Right lobe of liver (tissue), 6 donors: ENCODE data around the gene KLHL30. TPM values are rescaled to one million over a fixed set of nuclear protein-coding genes. Genes with fewer than 3 reads are reported as not detected.

Experiments
- ATAC-seq, 4 donors: fragments of 200-7000 bp; cut with Tn5 transposase; one replicate each; pipeline ENCODE4 v1.9.1; 2020; ENCODE audit warnings: mild to moderate bottlenecking in 4 of 4, moderate library complexity in 4 of 4
- DNase-seq, 3 donors: peaks; one replicate each; pipeline ENCODE4 v3.0.0-alpha.2; 2020
- H3K27ac ChIP-seq, 3 donors: fragments of 200-600 bp; one replicate each; pipeline ENCODE4 v1.8.0; 2022
- H3K27me3 ChIP-seq, 2 donors: fragments of 200-600 bp; one replicate each; pipeline ENCODE4 v1.8.0; 2022
- H3K36me3 ChIP-seq, 4 donors: fragments of 200-600 bp; sonication (generic) in 1 of 4; one replicate each; pipeline versions ENCODE4 v1.5.1 to v1.8.0; 2017 to 2022; ENCODE audit warnings: control low read depth in 1 of 4
- H3K4me1 ChIP-seq, 4 donors: fragments of 200-600 bp; sonication (generic) in 1 of 4; one replicate each; pipeline versions ENCODE4 v1.5.1 to v1.8.0; 2017 to 2022; ENCODE audit warnings: control low read depth in 1 of 4
- H3K4me3 ChIP-seq, 3 donors: fragments of 200-600 bp; one replicate each; pipeline ENCODE4 v1.8.0; 2022
- H3K9me3 ChIP-seq, 4 donors: fragments of 200-600 bp; sonication (generic) in 1 of 4; one replicate each; pipeline versions ENCODE4 v1.5.1 to v1.8.0; 2017 to 2022; ENCODE audit warnings: control low read depth in 1 of 4
- CTCF ChIP-seq, 4 donors: fragments of 200-600 bp in 3 of 4; fragments of 450-650 bp in 1 of 4; IDR thresholded peaks; one replicate each; pipeline versions ENCODE4 v1.5.1 to v1.8.0; 2016 to 2022; ENCODE audit warnings: antibody characterized with exemption in 4 of 4, mild to moderate bottlenecking in 2 of 4
- POLR2A ChIP-seq: fragments of 450-650 bp; IDR thresholded peaks from one replicate; pipeline ENCODE4 v1.6.1; 2017; ENCODE audit warnings: antibody characterized with exemption, mild to moderate bottlenecking
- WGBS: methylation state at CpG from one replicate; pipeline ENCODE4 v1.1.6; 2018; ENCODE audit warnings: low coverage, low lambda C conversion rate; ENCODE audit not compliant: insufficient coverage; ENCODE audit errors: missing lambda C conversion rate; 5-methylcytosine and 5-hydroxymethylcytosine counted together
- intact Hi-C, 2 donors: fragments of 100-400 bp; cut with DNase I; formaldehyde crosslinking; loops; one replicate each; pipeline versions ENCODE4 v1.11.2 to v1.14.1; 2022
- total RNA-seq, 6 experiments: library from RNA; depleted of rRNA in 2 of 6; stranded (reverse); fragments of >200 nt in 2 of 6; fragmentation: NEBNext Ultra II Directional in 3 of 6; extraction: Animal tissue kit (Norgen Biotek cat#: 25700) in 3 of 6; gene quantifications; one replicate each; pipeline versions ENCODE4 v1.1.0 to v1.2.4, GENCODE V29; 2016 to 2023
- donor health status: DM: no; HTN: yes; CAD: no.
- donor health status: DM: no; HTN: no; CAD: no.
- donor health status: DM: no; HTN: no; CAD: no.
- donor health status: DM: no; HTN: yes; CAD: no.
- donor health status: DM: no; HTN: yes; CAD: no.

The KLHL30 gene
- total RNA-seq, 6 experiments from 2014 or later, result 0.04 to 0.19 (median 0.11) TPM; not detected in 2

DNA sequence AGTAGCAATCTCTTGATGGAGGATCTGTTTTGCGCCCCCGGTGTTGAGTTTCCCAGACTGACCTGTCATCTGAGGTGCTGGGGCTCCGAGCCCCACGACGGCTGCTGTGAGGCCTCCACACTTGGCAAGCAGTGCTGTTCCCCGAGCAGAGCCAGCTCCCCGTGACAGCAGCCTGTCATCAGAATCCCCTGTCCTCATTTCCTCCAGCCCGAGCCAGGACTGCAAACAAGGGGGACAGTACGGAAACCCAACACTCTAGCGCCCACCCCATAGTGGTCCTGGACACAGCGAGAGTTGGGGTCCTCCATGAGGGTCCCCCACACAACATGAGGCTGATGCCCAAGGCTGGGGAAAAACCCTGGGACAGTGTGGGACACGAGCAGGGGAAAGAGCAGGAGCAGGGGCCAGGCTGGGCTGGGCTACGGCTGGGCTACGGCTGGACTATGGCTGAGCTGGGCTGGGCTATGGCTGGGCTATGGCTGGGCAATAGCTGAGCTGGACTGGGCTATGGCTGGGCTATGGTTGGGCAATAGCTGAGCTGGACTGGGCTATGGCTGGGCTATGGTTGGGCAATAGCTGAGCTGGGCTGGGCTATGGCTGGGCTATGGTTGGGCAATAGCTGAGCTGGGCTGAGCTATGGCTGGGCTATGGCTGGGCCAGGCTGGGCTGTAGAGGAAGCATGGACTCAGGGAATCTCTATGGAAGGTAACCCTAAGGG, 1.5 kb upstream of the KLHL30 start:
- Histone ChIP-seq H3K9me3 (no peaks in the 10 kb centered on the region), H3K27me3 (no peaks in the 10 kb centered on the region), H3K27ac (peak overlapping the region in 2 of 3 donors; percentile 36 to 55), H3K4me1 (peaks cover 0 to 6% (median 0%) of the 10 kb centered on the region in 4 donors), H3K4me3 (no peak overlapping the region), H3K36me3 (no peaks in the 10 kb centered on the region)
- DNase-seq, result peak; percentile 72 to 86 (median 83)
- TF ChIP-seq POLR2A (no peak), CTCF (IDR thresholded peaks at IDR 0.05) (no peak)
- 68% methylated on average over 11 of the region's 14 CpGs for WGBS
- intact Hi-C loops, result no loop called here
- peak; percentile 82 to 90 (median 85) for ATAC-seq

DNA sequence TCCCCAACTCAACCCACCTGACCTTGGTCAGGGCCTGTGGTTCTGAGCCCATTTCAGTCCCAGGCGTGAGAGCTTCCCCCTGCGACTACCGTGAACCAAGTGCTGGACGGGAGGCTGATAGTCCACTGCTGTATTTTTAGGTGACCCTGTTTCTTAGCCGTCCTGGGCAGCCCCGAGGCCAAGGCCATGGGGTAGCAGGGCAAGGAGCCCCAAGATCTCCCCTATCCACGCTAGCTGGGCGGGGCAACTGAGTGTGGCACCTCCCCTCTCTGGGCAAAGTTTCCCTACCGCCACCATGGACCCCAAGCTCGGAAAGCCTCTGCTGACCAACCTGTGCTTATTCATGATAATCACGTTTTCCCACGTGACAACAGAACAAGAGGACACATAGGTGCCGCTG, 583 bp upstream of the KLHL30 start:
- no peak for ATAC-seq
- Histone ChIP-seq H3K4me1 (peaks cover 0 to 6% (median 0%) of the 10 kb centered on the region in 4 donors), H3K27me3 (no peaks in the 10 kb centered on the region), H3K9me3 (no peaks in the 10 kb centered on the region), H3K4me3 (no peak overlapping the region), H3K27ac (no peak overlapping the region), H3K36me3 (no peaks in the 10 kb centered on the region)
- no peak for TF ChIP-seq CTCF (IDR thresholded peaks at IDR 0.05)
- no peak for TF ChIP-seq POLR2A
- DNase-seq, result no peak
- intact Hi-C loops, result no loop called here
- 91% methylated on average over 10 of the region's 13 CpGs for WGBS

- H3K4me1 ChIP-seq, result peaks cover 0 to 6% (median 0%) of the 10 kb centered on the region in 4 donors
- no peaks in the 10 kb centered on the region for H3K27me3 ChIP-seq
- H3K27ac ChIP-seq, result no peak overlapping the region
- DNase-seq (no peak), ATAC-seq (no peak)
- intact Hi-C loops, result no loop called here
- H3K4me3 ChIP-seq, result no peak overlapping the region
- no peaks in the 10 kb centered on the region for H3K36me3 ChIP-seq
- H3K9me3 ChIP-seq, result no peaks in the 10 kb centered on the region
- TF ChIP-seq POLR2A (no peak), CTCF (IDR thresholded peaks at IDR 0.05) (peak; percentile 23 to 53 (median 30))
- WGBS, result no CpG with 5 or more reads among the region's 56 CpGs
These were observed 950 bp downstream of the KLHL30 start for GRCh38 chr2:238139196-238140039.

GRCh38 chr2:238140040-238140439, 1.6 kb downstream of the KLHL30 start:
- no peaks in the 10 kb centered on the region for H3K9me3 ChIP-seq
- no peaks in the 10 kb centered on the region for H3K27me3 ChIP-seq
- peaks cover 0 to 6% (median 0%) of the 10 kb centered on the region in 4 donors for H3K4me1 ChIP-seq
- intact Hi-C loops, result no loop called here
- H3K36me3 ChIP-seq, result no peaks in the 10 kb centered on the region
- WGBS, result 50% methylated on average over 1 of the region's 7 CpGs
- no peak overlapping the region for H3K4me3 ChIP-seq
- no peak for TF ChIP-seq POLR2A
- TF ChIP-seq CTCF (IDR thresholded peaks at IDR 0.05), result no peak
- ATAC-seq (no peak), DNase-seq (no peak)
- no peak overlapping the region for H3K27ac ChIP-seq
